AG09309 (cell line): ENCODE measurements around the gene CRYBB1.

Experiments used
- DNase-seq: peaks from one replicate; pipeline ENCODE4 v3.0.0-alpha.2; 2010; ENCODE audit warnings: low read depth
- H3K4me3 ChIP-seq: 2 replicates; pipeline ENCODE4 v1.5.1; 2011; ENCODE audit warnings: mild to moderate bottlenecking, low read depth, low read length, moderate library complexity; ENCODE audit not compliant: control insufficient read depth
- CTCF ChIP-seq: IDR thresholded peaks from 2 replicates; pipeline ENCODE4 v1.5.1; 2011; ENCODE audit warnings: mild to moderate bottlenecking, low read depth, low read length, inconsistent platforms; ENCODE audit not compliant: insufficient read depth, control insufficient read depth; ENCODE audit errors: missing control alignments

CRYBB1 gene

GRCh38 chr22:26588729-26589366 is 29.0 kb downstream of the CRYBB1 start:
- DNase-seq = no peak
- H3K4me3 ChIP-seq = peak overlapping the region; percentile 87
- no peak for TF ChIP-seq CTCF

- H3K4me3 ChIP-seq = no peak overlapping the region
- no peak for TF ChIP-seq CTCF
- no peak for DNase-seq
Observed at GRCh38 chr22:26587991-26588613, 29.7 kb downstream of the CRYBB1 start.

GRCh38 chr22:26586556-26587325 is 31.1 kb downstream of the CRYBB1 start:
- DNase-seq = no peak
- TF ChIP-seq CTCF = no peak
- H3K4me3 ChIP-seq = no peak overlapping the region

GRCh38 chr22:26585104-26585790 is 32.6 kb downstream of the CRYBB1 start:
- H3K4me3 ChIP-seq = no peak overlapping the region
- TF ChIP-seq CTCF = peak; percentile 7
- DNase-seq = peak; percentile 44

- no peak for TF ChIP-seq CTCF
- DNase-seq = no peak
- no peak overlapping the region for H3K4me3 ChIP-seq
Observed at GRCh38 chr22:26584010-26584409, 33.8 kb downstream of the CRYBB1 start.

- TF ChIP-seq CTCF = no peak
- no peak overlapping the region for H3K4me3 ChIP-seq
- DNase-seq = no peak
Observed at GRCh38 chr22:26581633-26582168, 36.1 kb downstream of the CRYBB1 start.
